HEK293T (cell line): ENCODE results near the gene LAG3.

Experiments
- FOXK2 ChIP-seq: fragments of 450-650 bp; IDR thresholded peaks from 2 replicates; pipeline ENCODE4 v1.6.1; 2016; ENCODE audit warnings: mild to moderate bottlenecking
- FOXM1 ChIP-seq: fragments of 450-650 bp; IDR thresholded peaks from 2 replicates; pipeline ENCODE4 v1.6.1; 2017; ENCODE audit warnings: mild to moderate bottlenecking, borderline replicate concordance
- L3MBTL2 ChIP-seq: fragments of 450-650 bp; conservative IDR thresholded peaks from 2 replicates; pipeline ENCODE4 v1.6.1; 2016; ENCODE audit warnings: mild to moderate bottlenecking
- NFRKB ChIP-seq: fragments of 450-650 bp; IDR thresholded peaks from 2 replicates; pipeline ENCODE4 v1.6.1; 2016; ENCODE audit warnings: mild to moderate bottlenecking, moderate library complexity
- SP1 ChIP-seq: fragments of 450-650 bp; IDR thresholded peaks from 2 replicates; pipeline ENCODE4 v1.6.1; 2017

DNA sequence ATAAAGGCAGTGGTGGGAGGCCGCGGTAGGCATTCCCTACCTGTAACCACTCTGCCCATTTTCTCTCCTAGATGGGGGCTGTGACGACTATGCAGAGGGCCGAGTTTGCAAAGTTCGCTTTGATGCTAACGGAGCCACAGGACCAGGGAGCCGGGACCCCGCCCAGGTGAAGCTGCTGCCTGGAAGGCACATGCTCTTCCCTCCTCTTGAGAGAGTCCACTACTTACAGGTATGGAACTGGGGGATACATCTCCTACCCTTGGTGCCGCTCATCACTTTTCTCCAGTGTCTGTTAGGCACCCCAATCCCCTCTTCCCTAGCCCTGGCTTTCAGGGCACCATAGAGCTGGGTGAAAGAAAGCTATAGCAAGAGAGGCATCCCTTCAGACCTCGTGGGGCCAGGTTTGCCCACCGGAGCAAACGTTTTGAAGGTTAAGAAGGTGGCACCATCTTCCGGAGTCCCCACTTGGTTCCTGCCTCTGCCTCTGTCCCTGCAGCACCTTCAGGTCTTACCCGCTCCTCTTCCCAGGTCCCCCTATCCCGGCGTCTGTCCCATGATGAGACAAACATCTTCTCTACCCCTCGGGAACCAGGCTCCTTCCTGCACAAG, 53.9 kb downstream of the LAG3 start:
- TF ChIP-seq FOXM1 (no peak), SP1 (no peak), FOXK2 (no peak), NFRKB (no peak), L3MBTL2 (no peak)
